CD4-positive, alpha-beta T cell treated with Interleukin-17A for 4 hours (primary cell): Measurements from ENCODE around the gene GRIK4.
"Not testable (repeated sequence)": the region's sequence is repeated elsewhere in the genome, so short reads cannot be mapped to it uniquely, and the experiment has no call there.

ENCODE experiments used
- DNase-seq: peaks from one replicate; pipeline ENCODE4 v3.0.0-alpha.2; 2020; ENCODE audit warnings: mixed read lengths

GRIK4 gene

GRCh38 chr11:120756931-120757330, 245.4 kb downstream of the GRIK4 start:
- no peak for DNase-seq

- no peak for DNase-seq
Measured at GRCh38 chr11:120759046-120759445, 247.5 kb downstream of the GRIK4 start.

GRCh38 chr11:120765710-120766109, 254.2 kb downstream of the GRIK4 start:
- not testable (repeated sequence) for DNase-seq

- no peak for DNase-seq
Measured at GRCh38 chr11:120766318-120766717, 254.8 kb downstream of the GRIK4 start.

GRCh38 chr11:120768949-120769348, 257.4 kb downstream of the GRIK4 start:
- DNase-seq, result no peak

- no peak for DNase-seq
Measured at GRCh38 chr11:120769906-120770305, 258.4 kb downstream of the GRIK4 start.

- DNase-seq, result no peak
Measured at GRCh38 chr11:120771551-120772060, 260.1 kb downstream of the GRIK4 start.

- DNase-seq, result no peak
Measured at GRCh38 chr11:120773501-120774031, 262.0 kb downstream of the GRIK4 start.

- no peak for DNase-seq
Measured at GRCh38 chr11:120774591-120775386, 263.2 kb downstream of the GRIK4 start.

GRCh38 chr11:120775986-120776951, 264.7 kb downstream of the GRIK4 start:
- DNase-seq, result no peak

GRCh38 chr11:120778685-120779490, 267.3 kb downstream of the GRIK4 start:
- DNase-seq, result no peak

GRCh38 chr11:120780239-120780638, 268.7 kb downstream of the GRIK4 start:
- no peak for DNase-seq

- no peak for DNase-seq
Measured at GRCh38 chr11:120781486-120782120, 270.1 kb downstream of the GRIK4 start.

GRCh38 chr11:120784566-120785251, 273.2 kb downstream of the GRIK4 start:
- DNase-seq, result no peak

- DNase-seq, result no peak
Measured at GRCh38 chr11:120785576-120785975, 274.0 kb downstream of the GRIK4 start.

- no peak for DNase-seq
Measured at GRCh38 chr11:120786206-120786735, 274.7 kb downstream of the GRIK4 start.

- DNase-seq, result not testable (repeated sequence)
Measured at GRCh38 chr11:120787224-120787623, 275.7 kb downstream of the GRIK4 start.

- no peak for DNase-seq
Measured at GRCh38 chr11:120789391-120789790, 277.8 kb downstream of the GRIK4 start.

- DNase-seq, result no peak
Measured at GRCh38 chr11:120792306-120792705, 280.8 kb downstream of the GRIK4 start.

- DNase-seq, result no peak
Measured at GRCh38 chr11:120793150-120793549, 281.6 kb downstream of the GRIK4 start.
